ENCODE measurements around the gene CRACDL.

CRACDL gene

DNA sequence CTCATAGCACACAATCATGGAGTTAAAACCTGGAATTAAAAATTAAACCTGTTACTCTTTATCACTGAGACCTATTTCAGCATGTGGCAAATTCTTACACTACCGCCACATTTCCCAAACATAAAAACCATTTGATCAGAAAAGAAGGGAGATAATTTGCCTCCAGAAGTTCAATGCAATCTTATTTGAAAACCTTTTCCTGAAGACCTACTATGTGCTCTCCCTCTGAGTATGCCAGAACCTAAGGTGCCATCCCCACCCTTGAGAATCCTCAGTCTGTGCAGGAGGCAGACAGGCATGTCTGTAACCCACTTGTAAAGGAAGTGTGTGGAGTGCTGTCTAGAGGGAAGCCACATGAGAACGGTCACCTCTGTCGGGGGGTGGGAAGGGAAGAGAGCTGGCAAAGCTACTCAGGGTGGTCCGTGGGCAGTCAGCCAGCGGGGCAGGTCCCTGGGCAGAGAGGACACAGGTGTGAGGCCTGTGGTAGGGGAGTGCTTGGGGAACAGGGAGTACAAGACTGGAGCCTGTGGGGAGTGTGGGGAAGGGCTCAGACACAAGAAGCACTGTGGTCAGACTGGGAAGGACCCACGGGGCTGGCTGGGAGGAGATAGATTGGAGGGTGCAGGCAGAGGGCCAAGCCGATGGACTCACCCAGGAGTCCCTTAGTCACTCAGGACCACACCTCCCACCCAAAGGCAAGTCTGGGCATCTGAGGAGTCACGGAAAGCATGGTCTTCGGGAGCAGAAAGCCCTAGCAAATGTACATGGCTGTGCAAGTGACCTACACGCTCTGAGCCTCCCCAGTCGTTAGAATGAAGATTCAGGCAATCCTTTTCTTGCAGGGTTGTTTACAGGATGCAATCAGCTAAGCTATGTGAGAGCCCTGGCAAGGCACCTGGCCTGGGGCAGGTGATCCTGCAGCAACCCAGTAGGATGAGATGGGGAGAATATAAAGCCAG is 22.8 kb downstream of the CRACDL start:
- H2AFZ ChIP-seq (ENCODE audit: insufficient read depth, low read length, poor library complexity): no peak overlapping the region
- H4K12ac ChIP-seq (ENCODE audit: low read depth, low read length): no peak overlapping the region
- WGBS (ENCODE audit: extremely low coverage, insufficient coverage, insufficient read length): no CpG with 5 or more reads among the region's 11 CpGs
- H3K9ac ChIP-seq (ENCODE audit: low read length): no peak overlapping the region
- H3K79me2 ChIP-seq (ENCODE audit: control insufficient read depth, insufficient read depth, low read length, poor library complexity): no peaks in the 10 kb centered on the region
- H3K4me2 ChIP-seq (ENCODE audit: low read length): no peak overlapping the region
- H4K91ac ChIP-seq (ENCODE audit: low read depth, low read length): no peak overlapping the region
- H3K23ac ChIP-seq (ENCODE audit: low read length): no peak overlapping the region
- peaks cover 2% of the 10 kb centered on the region for H3K9me3 ChIP-seq (ENCODE audit: insufficient read depth, low read depth, low read length)
- no peaks in the 10 kb centered on the region for H3K27me3 ChIP-seq (ENCODE audit: insufficient read depth, low read length)
- no peak overlapping the region for H2BK120ac ChIP-seq (ENCODE audit: insufficient read depth, low read length, poor library complexity)
- H3K27ac ChIP-seq (ENCODE audit: low read depth, low read length): no peak overlapping the region
- H3K4me1 ChIP-seq (ENCODE audit: control insufficient read depth in 1 of 2, insufficient read depth in 2 of 2, low read length in 2 of 2): peaks cover 11 to 12% of the 10 kb centered on the region in 2 experiments
- no peak overlapping the region for H2AK5ac ChIP-seq (ENCODE audit: low read length)
- H3K14ac ChIP-seq (ENCODE audit: low read length): no peak overlapping the region
- H3K4ac ChIP-seq (ENCODE audit: low read depth, low read length): no peak overlapping the region
- H3K4me3 ChIP-seq (ENCODE audit: low read depth, low read length): no peak overlapping the region
- no peaks in the 10 kb centered on the region for H3K36me3 ChIP-seq (ENCODE audit: control insufficient read depth in 1 of 2, insufficient read depth in 2 of 2, low read length in 2 of 2)
- H2BK12ac ChIP-seq (ENCODE audit: low read length): no peak overlapping the region
- no peaks in the 10 kb centered on the region for H3K79me1 ChIP-seq (ENCODE audit: low read length)
- no peak for DNase-seq
- no peak overlapping the region for H3K18ac ChIP-seq (ENCODE audit: low read length)
- no peak overlapping the region for H2BK5ac ChIP-seq (ENCODE audit: low read depth, low read length, poor library complexity)
- H4K8ac ChIP-seq (ENCODE audit: low read depth, low read length): no peak overlapping the region

DNA sequence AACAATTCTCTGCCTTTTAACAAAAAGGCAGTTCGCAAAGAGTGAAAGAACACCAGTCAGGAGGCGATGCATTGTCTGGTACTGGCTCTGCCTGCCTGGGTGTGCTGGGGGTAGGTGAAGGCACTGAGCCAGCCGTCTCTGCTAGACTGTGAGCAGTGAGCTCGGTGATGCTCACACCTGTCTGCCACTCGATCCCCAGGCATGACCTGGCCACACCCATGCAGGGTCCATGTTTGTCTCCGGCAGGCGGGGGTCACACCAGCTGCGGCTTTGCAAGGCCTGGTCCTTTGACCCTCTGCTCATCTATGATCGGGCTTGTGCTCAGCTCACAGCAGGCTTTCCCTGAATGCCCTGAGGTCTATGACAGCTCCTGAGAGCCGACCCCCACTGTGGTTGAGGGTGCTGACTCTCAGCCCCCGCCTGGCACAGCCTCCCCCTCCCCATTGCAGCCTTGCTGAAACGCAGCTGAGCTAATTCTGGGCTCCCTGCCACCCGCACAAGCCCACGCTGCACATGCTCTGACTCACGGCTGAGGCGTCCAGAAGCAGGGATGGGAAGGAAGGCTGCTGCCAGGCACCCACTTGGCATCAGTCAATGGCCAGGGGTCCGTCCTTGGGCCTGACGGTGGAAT is 23.7 kb downstream of the CRACDL start:
- no peak for DNase-seq
- WGBS (ENCODE audit: extremely low coverage, insufficient coverage, insufficient read length): no CpG with 5 or more reads among the region's 18 CpGs
- H3K27ac ChIP-seq (ENCODE audit: low read depth, low read length): no peak overlapping the region

DNA sequence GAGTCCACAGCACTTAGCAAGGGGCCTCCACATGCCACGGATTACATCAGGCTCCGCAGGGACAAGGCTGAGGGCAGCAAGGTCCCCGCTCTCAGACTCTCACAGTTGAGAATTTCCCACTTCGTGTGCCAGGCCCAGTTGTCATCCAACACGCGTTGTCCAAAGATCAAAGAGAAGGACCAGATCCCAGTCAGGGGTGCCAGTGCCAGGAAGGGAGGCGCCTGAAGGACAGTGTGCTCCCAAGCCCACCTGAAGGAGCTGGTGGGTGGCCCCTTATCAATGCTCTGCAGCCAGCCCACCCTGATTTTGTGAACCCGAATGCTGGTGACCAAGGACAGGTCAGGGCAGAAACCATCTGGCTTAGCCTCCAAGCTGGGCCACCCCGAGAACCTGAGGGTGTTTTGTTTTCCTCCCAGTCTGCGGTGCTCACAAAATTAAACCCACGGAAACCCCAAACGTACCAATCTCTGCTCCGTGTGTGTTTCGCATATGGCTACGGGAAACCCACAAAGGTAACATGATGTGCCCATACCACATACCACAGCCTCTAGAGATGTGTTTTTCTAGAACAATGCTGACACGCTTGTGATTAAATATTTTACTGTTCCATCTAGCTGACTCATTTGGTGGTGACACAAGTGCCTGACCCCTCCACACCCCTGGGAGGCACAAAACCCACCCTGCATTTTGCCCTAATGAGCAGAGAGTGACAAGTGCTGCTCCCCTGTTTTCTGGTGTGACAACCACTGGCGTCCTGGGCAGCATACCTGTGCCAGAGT is 24.5 kb downstream of the CRACDL start:
- H3K79me1 ChIP-seq (ENCODE audit: low read length): no peaks in the 10 kb centered on the region
- H3K18ac ChIP-seq (ENCODE audit: low read length): no peak overlapping the region
- WGBS (ENCODE audit: extremely low coverage, insufficient coverage, insufficient read length): no CpG with 5 or more reads among the region's 17 CpGs
- no peak overlapping the region for H2BK5ac ChIP-seq (ENCODE audit: low read depth, low read length, poor library complexity)
- peaks cover 14 to 15% of the 10 kb centered on the region in 2 experiments for H3K4me1 ChIP-seq (ENCODE audit: control insufficient read depth in 1 of 2, insufficient read depth in 2 of 2, low read length in 2 of 2)
- H4K8ac ChIP-seq (ENCODE audit: low read depth, low read length): no peak overlapping the region
- peaks cover 2% of the 10 kb centered on the region for H3K9me3 ChIP-seq (ENCODE audit: insufficient read depth, low read depth, low read length)
- no peak overlapping the region for H4K91ac ChIP-seq (ENCODE audit: low read depth, low read length)
- H2AFZ ChIP-seq (ENCODE audit: insufficient read depth, low read length, poor library complexity): no peak overlapping the region
- H2BK12ac ChIP-seq (ENCODE audit: low read length): no peak overlapping the region
- H2AK5ac ChIP-seq (ENCODE audit: low read length): no peak overlapping the region
- no peak overlapping the region for H3K4me2 ChIP-seq (ENCODE audit: low read length)
- no peak overlapping the region for H3K27ac ChIP-seq (ENCODE audit: low read depth, low read length)
- H4K12ac ChIP-seq (ENCODE audit: low read depth, low read length): no peak overlapping the region
- H3K23ac ChIP-seq (ENCODE audit: low read length): no peak overlapping the region
- H2BK120ac ChIP-seq (ENCODE audit: insufficient read depth, low read length, poor library complexity): no peak overlapping the region
- no peaks in the 10 kb centered on the region for H3K79me2 ChIP-seq (ENCODE audit: control insufficient read depth, insufficient read depth, low read length, poor library complexity)
- H3K14ac ChIP-seq (ENCODE audit: low read length): no peak overlapping the region
- H3K36me3 ChIP-seq (ENCODE audit: control insufficient read depth in 1 of 2, insufficient read depth in 2 of 2, low read length in 2 of 2): no peaks in the 10 kb centered on the region
- H3K4me3 ChIP-seq (ENCODE audit: low read depth, low read length): no peak overlapping the region
- H3K9ac ChIP-seq (ENCODE audit: low read length): no peak overlapping the region
- H3K4ac ChIP-seq (ENCODE audit: low read depth, low read length): no peak overlapping the region
- no peaks in the 10 kb centered on the region for H3K27me3 ChIP-seq (ENCODE audit: insufficient read depth, low read length)
- no peak for DNase-seq

More for the DNA sequence above, 23.7 kb downstream of the CRACDL start:
- no peak overlapping the region for H3K14ac ChIP-seq (ENCODE audit: low read length)
- H2BK5ac ChIP-seq (ENCODE audit: low read depth, low read length, poor library complexity): no peak overlapping the region
- no peak overlapping the region for H4K12ac ChIP-seq (ENCODE audit: low read depth, low read length)
- no peak overlapping the region for H2BK12ac ChIP-seq (ENCODE audit: low read length)
- peaks cover 2% of the 10 kb centered on the region for H3K9me3 ChIP-seq (ENCODE audit: insufficient read depth, low read depth, low read length)
- H3K9ac ChIP-seq (ENCODE audit: low read length): no peak overlapping the region
- H3K4me2 ChIP-seq (ENCODE audit: low read length): no peak overlapping the region
- no peak overlapping the region for H3K4ac ChIP-seq (ENCODE audit: low read depth, low read length)
- H3K18ac ChIP-seq (ENCODE audit: low read length): no peak overlapping the region
- no peaks in the 10 kb centered on the region for H3K36me3 ChIP-seq (ENCODE audit: control insufficient read depth in 1 of 2, insufficient read depth in 2 of 2, low read length in 2 of 2)
- H3K79me2 ChIP-seq (ENCODE audit: control insufficient read depth, insufficient read depth, low read length, poor library complexity): no peaks in the 10 kb centered on the region
- no peak overlapping the region for H2AK5ac ChIP-seq (ENCODE audit: low read length)
- H3K23ac ChIP-seq (ENCODE audit: low read length): no peak overlapping the region
- H3K79me1 ChIP-seq (ENCODE audit: low read length): no peaks in the 10 kb centered on the region
- H4K8ac ChIP-seq (ENCODE audit: low read depth, low read length): no peak overlapping the region
- H3K4me3 ChIP-seq (ENCODE audit: low read depth, low read length): no peak overlapping the region
- H2BK120ac ChIP-seq (ENCODE audit: insufficient read depth, low read length, poor library complexity): no peak overlapping the region
- no peak overlapping the region for H4K91ac ChIP-seq (ENCODE audit: low read depth, low read length)
- H3K27me3 ChIP-seq (ENCODE audit: insufficient read depth, low read length): no peaks in the 10 kb centered on the region
- peaks cover 15 to 16% of the 10 kb centered on the region in 2 experiments for H3K4me1 ChIP-seq (ENCODE audit: control insufficient read depth in 1 of 2, insufficient read depth in 2 of 2, low read length in 2 of 2)
- H2AFZ ChIP-seq (ENCODE audit: insufficient read depth, low read length, poor library complexity): no peak overlapping the region

DNA sequence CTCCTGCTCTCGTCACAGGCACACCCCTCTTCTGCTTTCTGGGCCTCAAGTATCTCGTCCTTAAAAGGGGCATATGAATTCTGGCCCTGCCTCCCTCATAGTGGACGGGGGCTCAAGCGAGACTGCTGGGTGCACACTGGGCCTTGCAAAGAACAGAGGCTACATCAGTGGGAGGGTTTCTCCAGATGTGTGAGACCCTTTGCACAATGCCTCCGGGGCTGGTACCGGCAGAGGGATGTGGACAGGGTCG is 25.0 kb downstream of the CRACDL start:
- H3K9me3 ChIP-seq (ENCODE audit: insufficient read depth, low read depth, low read length): peaks cover 2% of the 10 kb centered on the region
- no peak overlapping the region for H3K18ac ChIP-seq (ENCODE audit: low read length)
- H3K79me1 ChIP-seq (ENCODE audit: low read length): no peaks in the 10 kb centered on the region
- H3K36me3 ChIP-seq (ENCODE audit: control insufficient read depth in 1 of 2, insufficient read depth in 2 of 2, low read length in 2 of 2): no peaks in the 10 kb centered on the region
- H3K27me3 ChIP-seq (ENCODE audit: insufficient read depth, low read length): no peaks in the 10 kb centered on the region
- H2BK120ac ChIP-seq (ENCODE audit: insufficient read depth, low read length, poor library complexity): no peak overlapping the region
- H3K4ac ChIP-seq (ENCODE audit: low read depth, low read length): no peak overlapping the region
- H3K4me3 ChIP-seq (ENCODE audit: low read depth, low read length): no peak overlapping the region
- no peak overlapping the region for H4K12ac ChIP-seq (ENCODE audit: low read depth, low read length)
- H3K27ac ChIP-seq (ENCODE audit: low read depth, low read length): no peak overlapping the region
- no peak overlapping the region for H4K8ac ChIP-seq (ENCODE audit: low read depth, low read length)
- no peak overlapping the region for H3K4me2 ChIP-seq (ENCODE audit: low read length)
- H2BK5ac ChIP-seq (ENCODE audit: low read depth, low read length, poor library complexity): no peak overlapping the region
- H2BK12ac ChIP-seq (ENCODE audit: low read length): no peak overlapping the region
- no peak overlapping the region for H3K23ac ChIP-seq (ENCODE audit: low read length)
- no peak overlapping the region for H3K14ac ChIP-seq (ENCODE audit: low read length)
- H4K91ac ChIP-seq (ENCODE audit: low read depth, low read length): no peak overlapping the region
- H3K4me1 ChIP-seq (ENCODE audit: control insufficient read depth in 1 of 2, insufficient read depth in 2 of 2, low read length in 2 of 2): peaks cover 14 to 15% of the 10 kb centered on the region in 2 experiments
- WGBS (ENCODE audit: extremely low coverage, insufficient coverage, insufficient read length): no CpG with 5 or more reads among the region's 7 CpGs
- H2AFZ ChIP-seq (ENCODE audit: insufficient read depth, low read length, poor library complexity): no peak overlapping the region
- H3K9ac ChIP-seq (ENCODE audit: low read length): no peak overlapping the region
- no peaks in the 10 kb centered on the region for H3K79me2 ChIP-seq (ENCODE audit: control insufficient read depth, insufficient read depth, low read length, poor library complexity)
- no peak overlapping the region for H2AK5ac ChIP-seq (ENCODE audit: low read length)
- DNase-seq: no peak
